Measurements from ENCODE around the gene AGO3.

The AGO3 gene

DNA sequence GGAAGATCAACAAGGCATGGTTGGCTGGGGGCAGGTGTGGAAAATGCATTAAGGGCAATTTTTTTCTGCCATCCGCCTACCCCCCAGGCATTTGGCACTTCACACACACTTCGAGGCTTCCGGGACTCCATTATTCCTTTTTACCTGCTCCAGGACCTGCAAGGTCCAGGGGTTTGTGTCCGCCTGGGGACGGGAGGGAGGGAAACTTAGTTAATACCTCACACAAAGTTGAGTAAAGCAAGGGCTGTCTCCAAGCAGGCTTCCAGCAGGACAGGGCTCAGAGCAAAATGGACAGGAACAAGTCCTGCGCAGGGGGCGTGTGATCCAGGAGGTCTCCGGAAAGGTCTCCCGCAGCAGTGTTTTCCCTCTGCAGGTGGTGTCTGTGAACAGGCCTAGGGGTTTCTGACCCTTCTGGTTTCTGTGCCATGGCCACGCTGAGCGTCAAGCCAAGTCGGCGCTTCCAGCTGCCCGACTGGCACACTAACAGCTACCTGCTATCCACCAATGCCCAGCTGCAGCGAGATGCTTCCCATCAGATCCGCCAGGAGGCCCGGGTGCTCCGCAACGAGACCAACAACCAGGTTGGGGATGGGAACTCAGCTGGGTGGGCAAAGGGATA is 153.7 kb downstream of the AGO3 start:
- peak; percentile 48 for DNase-seq

DNA sequence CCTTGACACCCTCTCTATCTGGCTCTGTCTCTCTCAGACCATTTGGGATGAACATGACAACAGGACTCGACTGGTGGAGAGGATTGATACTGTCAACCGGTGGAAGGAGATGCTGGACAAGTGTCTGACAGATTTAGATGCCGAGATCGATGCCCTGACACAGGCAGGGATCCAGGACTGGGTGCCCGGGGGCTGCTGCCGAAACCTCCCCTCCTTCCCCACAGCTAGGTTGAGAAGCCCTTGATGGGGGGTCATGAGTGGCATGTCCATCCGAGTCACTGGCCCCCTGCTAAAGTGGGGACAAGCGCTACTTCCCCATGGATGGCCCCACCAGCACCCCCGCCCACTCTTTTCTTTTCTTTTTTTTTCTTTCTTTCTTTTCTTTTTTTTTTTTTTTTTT is 154.2 kb downstream of the AGO3 start:
- no peak for DNase-seq

DNA sequence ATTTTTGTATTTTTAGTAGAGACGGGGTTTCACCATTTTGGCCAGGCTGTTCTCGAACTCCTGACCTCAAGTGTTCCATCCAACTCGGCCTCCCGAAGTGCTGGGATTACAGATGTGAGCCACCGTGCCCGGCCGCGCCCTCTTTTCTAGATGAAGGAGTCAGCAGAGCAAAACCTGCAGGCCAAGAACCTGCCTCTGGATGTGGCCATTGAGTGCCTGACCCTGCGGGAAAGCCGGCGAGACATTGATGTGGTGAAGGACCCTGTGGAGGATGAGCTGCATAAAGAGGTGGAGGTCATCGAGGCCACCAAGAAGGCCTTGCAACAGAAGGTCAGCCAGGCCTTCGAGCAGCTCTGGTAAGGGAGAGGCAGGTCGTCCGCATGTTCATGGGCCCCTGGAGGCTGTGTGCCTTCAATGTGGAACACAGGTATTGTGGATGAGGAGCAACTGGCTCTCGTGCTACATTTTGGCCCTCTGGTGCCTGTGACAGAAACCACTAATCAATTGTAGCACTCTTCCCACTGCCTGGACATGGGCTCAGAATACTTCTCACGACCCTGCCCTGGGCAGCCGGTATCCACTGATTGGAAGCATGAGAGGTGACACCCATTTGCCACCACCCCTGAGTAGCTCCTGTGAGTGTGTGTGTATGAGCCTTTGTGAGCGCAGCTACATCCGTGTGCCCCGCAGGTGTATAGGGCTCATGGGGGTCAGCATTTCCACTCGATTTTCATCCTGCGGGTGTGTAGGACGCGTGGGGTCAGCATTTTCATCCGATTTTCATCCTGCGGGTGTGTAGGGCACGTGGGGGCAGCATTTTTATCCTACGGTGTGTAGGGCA is 155.0 kb downstream of the AGO3 start:
- no peak for DNase-seq

DNA sequence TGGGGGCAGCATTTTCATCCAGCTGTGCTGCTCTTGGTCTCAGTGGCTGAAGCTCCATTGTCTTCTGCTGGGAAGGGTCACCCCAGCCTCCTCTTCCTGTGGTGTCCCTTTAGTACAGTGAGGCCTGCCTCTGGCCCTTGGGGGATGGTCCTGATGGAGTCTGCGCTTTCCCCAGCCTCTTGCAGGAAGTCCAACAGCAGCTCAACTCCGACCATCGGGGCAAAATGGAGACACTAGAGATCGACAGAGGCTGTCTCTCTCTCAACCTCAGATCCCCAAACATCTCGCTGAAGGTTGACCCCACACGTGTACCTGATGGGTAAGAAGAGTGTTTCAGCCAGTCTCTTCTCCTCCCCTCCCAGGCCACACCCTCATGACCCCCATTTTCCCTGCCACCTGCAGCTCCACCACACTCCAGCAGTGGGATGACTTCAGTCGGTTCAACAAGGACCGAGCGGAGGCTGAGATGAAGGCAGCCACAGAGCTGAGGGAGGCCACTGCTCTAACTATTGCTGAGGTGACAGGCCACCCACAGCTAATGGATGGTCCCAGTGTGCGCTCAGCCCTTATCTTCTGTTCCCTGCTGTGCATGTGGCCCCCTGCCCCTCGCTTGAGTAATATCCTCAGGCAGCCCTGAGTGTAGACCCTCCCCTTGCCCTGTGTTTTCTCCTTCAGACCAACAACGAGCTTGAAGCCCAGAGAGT is 155.8 kb downstream of the AGO3 start:
- no peak for DNase-seq

DNA sequence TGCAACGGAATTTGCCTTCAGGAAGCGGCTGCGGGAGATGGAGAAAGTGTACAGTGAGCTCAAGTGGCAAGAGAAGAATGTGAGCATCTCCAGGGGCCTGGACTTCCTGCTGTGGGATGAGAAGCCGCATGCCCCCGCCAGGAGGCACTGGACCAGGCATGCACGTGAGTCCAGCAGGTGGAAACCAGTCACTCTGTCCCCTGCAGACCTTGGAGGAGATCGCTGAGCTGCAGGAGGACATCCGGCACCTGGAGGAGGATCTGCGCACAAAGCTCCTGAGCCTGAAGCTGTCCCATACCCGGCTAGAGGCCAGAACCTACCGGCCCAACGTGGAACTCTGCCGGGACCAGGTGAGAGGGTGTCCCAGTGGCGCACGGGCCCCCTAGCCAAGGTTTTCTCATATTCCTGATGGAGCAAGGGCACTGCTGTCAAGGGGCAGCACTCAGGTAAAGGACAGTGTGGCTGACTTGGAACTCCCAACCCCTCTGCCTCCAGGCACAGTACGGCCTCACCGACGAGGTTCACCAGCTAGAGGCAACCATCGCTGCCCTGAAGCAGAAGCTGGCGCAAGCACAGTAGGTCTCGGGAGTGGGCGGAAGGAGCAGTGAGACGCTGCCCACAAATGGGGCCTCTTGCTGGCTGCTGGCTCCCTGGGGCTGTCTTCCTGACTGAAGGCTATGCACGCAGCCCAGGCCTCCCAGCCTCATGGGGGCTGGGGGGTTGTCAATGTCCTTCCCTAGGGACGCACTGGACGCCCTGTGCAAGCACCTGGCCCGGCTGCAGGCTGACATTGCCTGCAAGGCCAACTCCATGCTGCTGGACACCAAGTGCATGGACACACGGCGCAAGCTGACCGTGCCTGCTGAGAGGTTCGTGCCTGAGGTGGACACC is 156.6 kb downstream of the AGO3 start:
- no peak for DNase-seq

DNA sequence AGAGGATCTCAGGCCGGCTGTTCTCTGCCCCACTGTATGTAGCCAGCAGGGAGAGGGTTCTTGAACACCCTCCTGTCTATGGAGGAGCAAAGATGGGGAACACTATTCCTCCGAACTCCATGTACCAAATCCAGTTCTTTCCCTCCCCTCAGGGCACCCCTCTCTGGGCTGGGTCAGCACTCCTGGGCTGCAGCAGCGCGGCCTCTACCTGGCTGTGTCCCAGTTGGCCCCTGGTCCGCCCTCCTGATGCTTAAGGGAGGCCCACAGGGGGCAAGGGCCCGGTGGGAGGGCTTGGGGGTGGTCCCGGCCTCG is 157.3 kb downstream of the AGO3 start:
- no peak for DNase-seq

DNA sequence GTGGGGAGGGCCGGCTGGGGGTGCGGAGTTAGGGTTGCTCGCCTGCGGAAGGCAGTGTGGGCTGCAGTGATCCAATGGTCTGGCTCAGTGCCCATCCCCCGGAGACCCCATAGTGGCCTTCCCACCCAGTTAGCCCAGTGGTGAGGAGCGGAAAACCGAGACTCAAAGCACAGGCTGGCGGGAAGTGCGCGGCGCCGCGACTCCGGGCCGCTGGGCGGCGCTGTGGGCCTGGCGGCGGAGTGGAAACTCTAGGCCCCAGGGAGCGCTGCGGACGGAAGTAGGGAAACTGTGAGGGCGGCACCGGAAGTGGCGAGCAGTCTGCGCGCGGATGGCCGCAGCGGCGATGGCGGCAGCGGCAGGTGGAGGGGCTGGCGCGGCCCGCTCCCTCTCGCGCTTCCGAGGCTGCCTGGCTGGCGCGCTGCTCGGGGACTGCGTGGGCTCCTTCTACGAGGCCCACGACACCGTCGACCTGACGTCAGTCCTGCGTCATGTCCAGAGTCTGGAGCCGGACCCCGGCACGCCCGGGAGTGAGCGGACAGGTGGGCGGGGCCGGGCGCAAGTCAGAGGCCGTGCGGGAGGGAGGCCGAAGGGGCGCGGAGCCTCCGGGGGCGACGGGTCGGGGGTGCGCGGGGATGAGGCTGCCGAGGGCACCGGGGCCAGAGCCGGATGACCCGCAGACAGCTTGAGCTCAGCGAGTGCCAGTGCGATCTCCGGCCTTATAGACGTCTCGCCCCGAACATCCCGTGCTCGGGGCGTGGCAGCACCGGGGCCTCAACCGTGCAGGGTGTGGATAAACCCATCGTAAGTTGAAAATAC is 157.9 kb downstream of the AGO3 start, which contains the start of gene ADPRS:
Gene ADPRS, plus strand, starts transcription at position 316 of the 816 bp plus-strand sequence. Its CDS starts 13 bp downstream, at position 329.
- DNase-seq, result peak; percentile 74

DNA sequence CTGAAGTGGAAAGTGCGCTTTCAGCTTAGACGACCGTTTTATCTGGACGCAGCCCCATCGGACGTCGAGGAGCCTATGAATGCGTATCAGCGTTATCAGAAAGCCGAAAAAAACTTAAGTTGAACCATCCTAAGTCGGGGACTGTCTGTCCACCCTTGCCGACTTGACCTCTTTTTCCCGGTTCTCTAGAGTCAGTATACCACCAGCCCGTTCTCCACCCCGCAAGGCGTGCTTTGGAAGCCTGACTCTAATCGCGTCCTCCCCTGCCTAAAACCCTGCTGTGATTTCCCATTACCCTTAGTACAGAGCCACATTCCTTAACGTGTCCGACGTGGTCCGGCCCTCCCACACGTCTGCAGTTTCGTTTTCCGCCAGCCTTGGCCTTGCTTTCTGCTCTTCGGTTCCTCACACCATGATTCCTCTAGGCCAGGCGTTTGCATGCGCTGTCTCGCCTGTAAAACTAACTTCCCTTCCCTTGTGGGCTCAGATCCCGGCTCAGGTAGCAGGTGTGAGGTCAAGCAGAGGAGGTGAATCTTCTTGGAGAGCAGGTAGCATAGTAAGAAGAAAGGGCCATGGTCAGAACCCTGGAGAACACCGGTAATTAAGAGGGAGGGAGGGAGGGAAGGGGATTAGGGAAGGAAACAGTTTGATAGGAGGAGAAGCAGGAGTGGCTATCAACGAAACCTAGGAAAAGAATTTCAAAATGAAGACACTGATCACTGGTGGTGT is 158.7 kb downstream of the AGO3 start:
- DNase-seq, result no peak

DNA sequence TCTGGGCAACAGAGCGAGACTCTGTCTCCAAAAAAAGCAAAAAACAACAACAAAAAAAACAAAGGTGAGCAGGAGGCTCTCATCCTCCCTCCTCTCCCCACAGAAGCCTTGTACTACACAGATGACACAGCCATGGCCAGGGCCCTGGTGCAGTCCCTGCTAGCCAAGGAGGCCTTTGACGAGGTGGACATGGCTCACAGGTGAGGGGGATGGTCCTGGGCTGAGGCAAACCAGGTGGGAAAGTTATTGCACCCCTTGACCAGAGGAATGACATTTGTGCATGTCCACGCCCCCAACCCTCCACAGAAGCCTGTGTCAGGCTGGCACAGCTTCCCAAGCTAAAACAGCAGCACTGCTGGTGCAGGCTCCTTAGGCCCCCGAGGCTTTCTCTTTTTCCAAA is 160.2 kb downstream of the AGO3 start:
- DNase-seq, result no peak

DNA sequence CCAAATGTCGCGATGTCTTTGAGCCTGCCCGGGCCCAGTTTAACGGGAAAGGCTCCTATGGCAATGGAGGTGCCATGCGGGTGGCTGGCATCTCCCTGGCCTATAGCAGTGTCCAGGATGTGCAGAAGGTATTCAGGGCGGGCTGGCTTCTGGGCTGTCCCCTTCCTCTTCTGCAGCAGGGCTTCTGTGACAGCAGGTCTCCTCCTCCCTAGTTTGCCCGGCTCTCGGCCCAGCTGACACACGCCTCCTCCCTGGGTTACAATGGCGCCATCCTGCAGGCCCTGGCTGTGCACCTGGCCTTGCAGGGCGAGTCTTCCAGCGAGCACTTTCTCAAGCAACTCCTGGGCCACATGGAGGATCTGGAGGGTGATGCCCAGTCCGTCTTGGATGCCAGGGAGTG is 160.8 kb downstream of the AGO3 start:
- DNase-seq, result no peak

DNA sequence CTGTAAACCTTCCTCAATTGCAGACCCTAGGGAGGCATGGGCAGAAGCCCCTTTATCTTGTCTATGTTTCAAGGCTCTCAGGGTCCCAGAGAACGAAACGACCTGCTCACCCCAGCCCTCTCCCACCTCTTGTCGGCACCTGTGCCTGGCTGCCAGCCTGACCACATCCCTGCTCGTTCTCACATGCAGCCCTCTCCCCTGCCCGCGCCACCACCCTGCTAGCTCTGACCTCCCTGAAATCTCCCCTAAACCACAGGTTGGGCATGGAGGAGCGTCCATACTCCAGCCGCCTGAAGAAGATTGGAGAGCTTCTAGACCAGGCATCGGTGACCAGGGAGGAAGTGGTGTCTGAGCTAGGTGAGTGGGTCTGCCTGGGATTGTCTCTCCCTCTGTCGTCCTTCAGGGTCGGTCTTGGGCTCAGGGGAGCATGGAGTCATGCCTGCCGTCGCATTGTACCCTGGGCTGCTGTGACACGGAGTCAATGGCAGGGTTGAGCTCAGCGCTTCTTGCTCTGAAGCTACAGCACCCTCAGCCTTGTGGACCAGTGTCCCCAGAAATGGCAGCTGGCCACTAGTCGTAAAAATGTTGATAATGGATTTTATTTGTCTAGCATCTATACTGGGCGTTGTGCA is 161.4 kb downstream of the AGO3 start:
- DNase-seq, result no peak

DNA sequence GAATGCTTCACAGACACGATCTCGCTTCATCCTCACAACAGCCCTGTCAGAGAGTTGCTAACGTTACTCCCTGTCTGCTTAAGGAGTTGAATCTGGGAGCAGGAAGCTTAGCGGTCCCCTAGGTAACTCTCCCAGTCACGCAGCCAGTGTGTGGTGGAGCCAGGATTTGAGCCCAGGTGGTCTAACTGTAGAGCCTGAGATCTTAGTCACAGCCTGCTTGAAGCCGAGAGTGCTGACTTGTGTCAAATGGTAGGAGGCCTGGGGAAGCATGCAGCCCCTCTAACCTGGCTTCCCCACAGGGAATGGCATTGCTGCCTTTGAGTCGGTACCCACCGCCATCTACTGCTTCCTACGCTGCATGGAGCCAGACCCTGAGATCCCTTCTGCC is 161.9 kb downstream of the AGO3 start:
- no peak for DNase-seq

DNA sequence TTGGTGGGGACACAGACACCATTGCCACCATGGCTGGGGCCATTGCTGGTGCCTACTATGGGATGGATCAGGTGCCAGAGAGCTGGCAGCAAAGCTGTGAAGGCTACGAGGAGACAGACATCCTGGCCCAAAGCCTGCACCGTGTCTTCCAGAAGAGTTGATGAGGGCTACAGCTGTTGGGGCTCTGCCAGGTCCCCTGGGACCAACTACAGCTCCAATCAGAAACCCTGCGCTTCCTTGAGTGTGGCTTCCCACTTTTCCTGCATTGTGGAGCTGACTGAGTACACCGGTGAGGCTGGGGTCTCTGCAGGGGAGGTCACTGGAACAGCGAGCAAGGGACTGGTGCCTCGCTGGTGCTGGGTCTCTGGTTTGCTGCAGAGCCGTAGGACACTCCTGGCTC is 162.3 kb downstream of the AGO3 start:
- no peak for DNase-seq

DNA sequence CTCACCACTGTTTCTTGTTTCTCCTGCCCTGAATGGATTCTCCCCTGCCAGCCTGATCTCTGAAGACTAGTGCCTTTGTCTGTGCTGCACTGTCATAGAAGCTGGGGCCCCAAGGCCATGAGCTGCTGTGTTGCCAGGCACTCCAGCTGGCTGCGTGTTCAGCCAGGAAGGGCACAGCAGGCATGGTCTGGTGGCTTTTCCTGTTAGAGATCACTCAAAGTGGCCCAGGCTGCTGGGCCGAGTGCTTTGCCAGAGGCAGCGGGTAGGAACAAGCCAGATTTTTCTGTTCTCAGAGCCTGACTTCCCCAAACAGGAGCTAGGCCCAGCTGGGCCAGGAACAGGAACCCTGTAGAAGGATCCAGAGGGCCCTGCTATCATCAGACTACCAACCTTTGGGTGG is 163.0 kb downstream of the AGO3 start:
- DNase-seq, result no peak

DNA sequence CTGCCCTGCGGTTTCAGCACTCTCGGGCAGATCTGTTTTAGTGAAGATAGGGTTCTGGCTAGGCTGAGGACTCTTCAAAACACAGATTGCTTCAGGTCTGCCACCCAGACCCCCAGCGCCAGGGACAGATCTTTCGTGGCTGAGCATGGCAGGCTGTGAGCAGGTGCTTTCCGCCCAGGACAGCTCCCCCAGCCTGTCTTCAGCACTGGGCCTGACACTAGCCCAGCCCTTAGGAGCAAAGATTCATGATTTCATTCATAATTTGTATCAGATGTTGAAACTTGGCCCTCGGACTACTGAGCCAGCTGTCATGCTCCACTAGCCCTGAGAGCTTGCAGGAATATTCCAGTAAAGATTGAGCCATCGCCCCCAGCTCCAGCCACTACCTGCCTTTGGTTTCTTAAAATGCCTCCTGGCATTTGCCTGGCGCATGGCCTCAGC is 163.7 kb downstream of the AGO3 start:
- DNase-seq, result no peak

DNA sequence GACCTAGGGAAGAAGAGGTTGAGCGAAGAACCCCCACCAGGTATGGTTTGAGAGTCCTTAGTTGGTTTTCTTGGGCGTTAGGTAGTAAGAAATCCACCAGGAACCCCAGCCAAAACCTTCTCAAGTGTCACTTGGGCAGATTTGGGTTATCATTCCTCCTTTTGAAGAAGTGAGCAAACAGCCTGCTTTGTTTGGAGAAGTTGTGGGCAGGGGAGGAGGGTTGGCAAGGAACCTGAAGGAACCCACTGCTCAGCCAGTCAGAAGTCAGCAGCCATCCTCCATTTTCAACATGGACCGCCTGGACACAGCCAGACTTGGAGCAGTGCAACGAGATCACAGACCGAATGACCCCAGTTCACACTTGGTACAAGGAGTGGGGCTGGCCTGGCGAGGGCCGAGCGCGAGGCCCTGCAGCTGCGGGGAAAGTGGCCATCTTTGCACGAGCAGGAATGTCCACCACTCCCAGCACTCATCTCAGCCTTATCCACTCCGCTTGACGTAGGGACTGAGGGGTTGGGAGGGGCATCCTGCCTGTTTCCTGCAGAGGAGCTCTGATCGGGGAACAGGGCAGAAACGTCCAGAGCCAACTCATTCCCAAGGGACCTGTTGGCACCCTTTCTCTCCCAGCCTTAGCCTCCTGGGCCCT is 165.0 kb downstream of the AGO3 start:
- DNase-seq, result no peak

DNA sequence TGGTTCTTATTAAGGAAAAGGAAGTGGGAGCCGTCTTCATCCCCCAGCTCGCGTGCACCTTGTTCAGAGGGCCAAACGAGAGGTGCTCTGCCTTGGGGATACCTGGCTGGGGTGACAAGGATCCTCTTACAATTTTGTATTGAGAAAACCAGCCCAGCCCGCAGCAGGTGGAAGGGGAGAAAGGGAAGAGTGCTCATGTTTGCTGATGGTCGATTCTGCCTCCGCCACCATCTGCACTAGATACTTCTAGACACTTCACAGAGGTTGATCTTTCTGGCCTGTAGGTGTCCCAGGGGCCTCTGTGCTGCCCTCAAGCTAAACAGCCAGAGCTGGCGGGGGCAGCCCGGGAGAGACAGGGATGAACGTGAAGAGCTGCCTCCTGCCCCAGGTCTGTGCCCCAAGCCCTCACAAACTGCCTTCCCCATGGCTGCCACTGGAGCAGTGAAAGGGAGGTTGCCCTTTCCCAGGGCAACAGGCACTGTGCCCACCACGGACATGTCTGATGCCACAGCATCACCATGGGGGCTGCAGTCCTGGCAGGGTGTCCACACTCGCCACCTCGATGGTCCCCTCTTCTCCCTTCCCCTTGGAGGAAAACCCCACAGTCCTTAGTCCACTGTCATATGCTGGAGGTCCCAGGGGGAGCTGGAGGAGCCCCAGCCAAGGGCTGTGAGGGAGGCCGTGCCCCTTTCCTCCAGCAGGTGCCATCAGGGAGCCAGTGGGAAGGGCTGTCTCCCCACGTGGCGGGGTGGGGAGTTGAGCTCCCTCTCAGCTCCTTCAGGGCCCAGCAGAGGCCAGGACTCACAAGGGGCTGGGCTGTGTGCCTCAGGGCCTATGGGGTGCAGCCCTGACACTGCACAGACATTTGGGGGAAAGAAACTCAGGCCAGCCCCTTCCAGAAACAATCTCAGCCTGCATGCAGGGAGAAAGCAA is 165.9 kb downstream of the AGO3 start:
- DNase-seq, result no peak

DNA sequence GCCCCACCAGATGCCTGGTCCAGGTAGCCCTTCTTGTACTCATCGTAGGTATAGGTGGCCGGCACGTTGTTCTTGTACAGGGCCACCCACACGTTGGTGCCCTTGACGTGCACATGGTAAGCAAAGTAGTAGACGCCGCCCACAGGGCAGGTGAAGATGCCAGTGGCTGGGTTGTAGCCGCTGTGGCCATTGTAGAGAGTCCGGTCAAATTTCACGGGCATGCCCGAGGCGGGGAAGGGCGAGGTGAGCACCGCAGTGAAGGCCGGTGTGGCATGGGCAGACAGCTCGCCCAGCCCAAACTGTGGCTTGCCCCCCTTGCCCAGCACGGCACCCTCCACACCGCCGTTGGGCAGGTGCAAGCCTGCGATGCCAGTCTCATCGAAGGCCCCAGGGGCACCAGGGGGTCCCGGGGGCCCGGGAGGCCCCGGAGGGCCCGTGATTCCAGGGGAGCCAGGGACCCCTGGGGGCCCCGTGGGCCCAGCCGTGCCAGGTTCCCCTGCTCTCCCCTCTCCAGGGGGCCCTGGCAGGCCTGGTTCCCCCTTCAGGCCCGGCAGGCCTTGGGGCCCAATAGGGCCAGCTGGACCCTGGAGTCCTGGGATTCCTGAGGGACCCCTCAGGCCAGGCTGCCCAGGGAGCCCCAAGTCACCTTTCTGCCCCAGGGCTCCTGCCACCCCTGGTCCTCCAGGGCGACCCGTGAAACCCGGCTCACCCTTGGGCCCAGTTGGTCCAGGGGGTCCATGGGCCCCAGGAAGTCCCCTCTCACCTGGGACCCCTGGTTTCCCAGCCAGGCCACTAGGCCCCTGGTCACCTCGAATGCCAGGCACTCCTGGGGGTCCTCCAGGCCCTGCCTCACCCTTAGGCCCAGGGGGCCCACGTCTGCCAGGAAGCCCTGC is 167.0 kb downstream of the AGO3 start:
- DNase-seq, result no peak
